OCI-LY1 (cell line): ENCODE measurements around the gene FXYD4.
"Not testable (repeated sequence)": the region's sequence is repeated elsewhere in the genome, so short reads cannot be mapped to it uniquely, and the experiment has no call there.

Source experiments
- EZH2 ChIP-seq: fragments of 200-600 bp; sonication (generic), shearing (Covaris generic); IDR thresholded peaks from 2 replicates; pipeline ENCODE4 v1.8.0; 2017; ENCODE audit warnings: borderline replicate concordance, mixed run types, mild to moderate bottlenecking, antibody characterized with exemption, low read length, moderate library complexity, mixed read lengths
- TF ChIP-seq, protein P1 (sequence below): fragments of 200-600 bp; sonication (generic), shearing (Covaris generic); IDR thresholded peaks from 2 replicates; pipeline ENCODE4 v1.5.1; 2017; ENCODE audit warnings: mild to moderate bottlenecking, antibody characterized with exemption, low read length, moderate library complexity, mixed read lengths

DNA sequence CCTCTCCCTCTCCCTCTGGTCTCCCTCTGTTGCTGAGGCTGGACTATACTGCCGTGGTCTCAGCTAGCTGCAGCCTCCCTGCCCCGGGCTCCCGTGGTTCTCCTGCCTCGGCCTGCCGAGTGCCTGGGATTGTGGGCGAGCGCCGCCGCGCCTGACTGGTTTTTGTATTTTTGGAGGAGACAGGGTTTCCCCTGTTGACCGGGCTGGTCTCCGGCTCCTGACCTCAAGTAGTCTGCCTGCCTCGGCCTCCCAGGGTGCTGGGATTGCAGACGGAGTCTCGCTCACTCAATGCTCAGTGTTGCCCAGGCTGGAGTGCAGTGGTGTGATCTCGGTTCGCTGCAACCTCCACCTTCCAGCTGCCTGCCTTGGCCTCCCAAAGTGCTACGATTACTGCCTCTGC lies 42.6 kb upstream of the FXYD4 start:
- TF ChIP-seq, protein P1, sequence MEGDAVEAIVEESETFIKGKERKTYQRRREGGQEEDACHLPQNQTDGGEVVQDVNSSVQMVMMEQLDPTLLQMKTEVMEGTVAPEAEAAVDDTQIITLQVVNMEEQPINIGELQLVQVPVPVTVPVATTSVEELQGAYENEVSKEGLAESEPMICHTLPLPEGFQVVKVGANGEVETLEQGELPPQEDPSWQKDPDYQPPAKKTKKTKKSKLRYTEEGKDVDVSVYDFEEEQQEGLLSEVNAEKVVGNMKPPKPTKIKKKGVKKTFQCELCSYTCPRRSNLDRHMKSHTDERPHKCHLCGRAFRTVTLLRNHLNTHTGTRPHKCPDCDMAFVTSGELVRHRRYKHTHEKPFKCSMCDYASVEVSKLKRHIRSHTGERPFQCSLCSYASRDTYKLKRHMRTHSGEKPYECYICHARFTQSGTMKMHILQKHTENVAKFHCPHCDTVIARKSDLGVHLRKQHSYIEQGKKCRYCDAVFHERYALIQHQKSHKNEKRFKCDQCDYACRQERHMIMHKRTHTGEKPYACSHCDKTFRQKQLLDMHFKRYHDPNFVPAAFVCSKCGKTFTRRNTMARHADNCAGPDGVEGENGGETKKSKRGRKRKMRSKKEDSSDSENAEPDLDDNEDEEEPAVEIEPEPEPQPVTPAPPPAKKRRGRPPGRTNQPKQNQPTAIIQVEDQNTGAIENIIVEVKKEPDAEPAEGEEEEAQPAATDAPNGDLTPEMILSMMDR = not testable (repeated sequence)
- TF ChIP-seq EZH2 = not testable (repeated sequence)
